NB4 (cell line): ENCODE data around the gene PCSK6.

Source experiments
- DNase-seq: peaks from one replicate; pipeline ENCODE4 v3.0.0; 2010; ENCODE audit warnings: low read depth
- H3K4me3 ChIP-seq: one replicate; pipeline ENCODE4 v1.5.1; 2011; ENCODE audit warnings: mild to moderate bottlenecking, low read depth, low read length, moderate library complexity
- MYC ChIP-seq: IDR thresholded peaks from 2 replicates; pipeline ENCODE4 v1.6.1; 2011; ENCODE audit warnings: low read depth, low read length
- POLR2A ChIP-seq: IDR thresholded peaks from 2 replicates; pipeline ENCODE4 v1.6.1; 2011; ENCODE audit warnings: mild to moderate bottlenecking; ENCODE audit not compliant: insufficient read length; ENCODE audit errors: extremely low read depth
- TF ChIP-seq, protein P1 (sequence below): IDR thresholded peaks from 2 replicates; pipeline ENCODE4 v1.6.1; 2011; ENCODE audit warnings: low read depth, low read length
- TF ChIP-seq, protein P2 (sequence below): IDR thresholded peaks from one replicate; pipeline ENCODE4 v1.5.1; 2012; ENCODE audit warnings: low read depth, low read length

The PCSK6 gene

DNA sequence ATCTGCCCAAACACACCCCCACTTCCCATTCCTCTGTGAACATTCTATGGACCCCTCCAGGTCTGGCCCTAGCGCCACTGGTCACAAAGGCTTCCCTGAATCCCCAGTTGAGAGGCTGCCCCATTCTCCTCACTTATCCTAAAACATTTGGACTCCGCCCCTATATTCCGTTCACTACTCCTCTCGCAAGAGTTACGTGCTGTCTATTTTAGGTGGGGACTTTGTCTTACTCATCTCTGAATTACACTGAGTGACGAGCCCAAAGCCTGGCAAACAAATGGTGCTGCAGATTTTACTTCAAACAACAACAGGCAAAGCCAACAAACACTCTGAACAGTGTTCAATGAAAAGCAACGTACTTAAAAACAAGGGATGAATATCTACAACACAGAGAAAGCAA, 14.5 kb downstream of the PCSK6 start:
- H3K4me3 ChIP-seq = no peak overlapping the region
- no peak for DNase-seq
- TF ChIP-seq MYC (no peak), POLR2A (no peak)
- TF ChIP-seq, protein P1, sequence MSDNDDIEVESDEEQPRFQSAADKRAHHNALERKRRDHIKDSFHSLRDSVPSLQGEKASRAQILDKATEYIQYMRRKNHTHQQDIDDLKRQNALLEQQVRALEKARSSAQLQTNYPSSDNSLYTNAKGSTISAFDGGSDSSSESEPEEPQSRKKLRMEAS = no peak
- TF ChIP-seq, protein P2, sequence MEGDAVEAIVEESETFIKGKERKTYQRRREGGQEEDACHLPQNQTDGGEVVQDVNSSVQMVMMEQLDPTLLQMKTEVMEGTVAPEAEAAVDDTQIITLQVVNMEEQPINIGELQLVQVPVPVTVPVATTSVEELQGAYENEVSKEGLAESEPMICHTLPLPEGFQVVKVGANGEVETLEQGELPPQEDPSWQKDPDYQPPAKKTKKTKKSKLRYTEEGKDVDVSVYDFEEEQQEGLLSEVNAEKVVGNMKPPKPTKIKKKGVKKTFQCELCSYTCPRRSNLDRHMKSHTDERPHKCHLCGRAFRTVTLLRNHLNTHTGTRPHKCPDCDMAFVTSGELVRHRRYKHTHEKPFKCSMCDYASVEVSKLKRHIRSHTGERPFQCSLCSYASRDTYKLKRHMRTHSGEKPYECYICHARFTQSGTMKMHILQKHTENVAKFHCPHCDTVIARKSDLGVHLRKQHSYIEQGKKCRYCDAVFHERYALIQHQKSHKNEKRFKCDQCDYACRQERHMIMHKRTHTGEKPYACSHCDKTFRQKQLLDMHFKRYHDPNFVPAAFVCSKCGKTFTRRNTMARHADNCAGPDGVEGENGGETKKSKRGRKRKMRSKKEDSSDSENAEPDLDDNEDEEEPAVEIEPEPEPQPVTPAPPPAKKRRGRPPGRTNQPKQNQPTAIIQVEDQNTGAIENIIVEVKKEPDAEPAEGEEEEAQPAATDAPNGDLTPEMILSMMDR = no peak

DNA sequence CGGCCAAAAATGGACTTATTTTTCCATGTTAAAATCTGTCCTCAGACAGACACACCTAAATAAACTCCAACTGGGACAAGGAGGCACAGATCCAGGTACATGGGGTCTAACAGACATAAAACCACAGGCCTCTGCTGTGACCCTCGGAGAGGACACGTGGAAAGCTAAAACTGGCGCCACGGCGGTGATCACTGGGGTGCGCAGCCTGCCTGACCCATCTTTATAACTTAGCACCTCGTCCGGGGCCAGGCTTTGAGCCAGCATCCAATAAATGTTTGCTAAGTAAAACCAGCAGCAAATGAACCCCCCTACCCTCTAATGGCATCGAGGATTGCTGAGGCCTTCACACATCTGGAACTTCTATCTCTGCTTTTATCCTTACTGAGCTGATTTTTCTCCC, 15.3 kb downstream of the PCSK6 start:
- DNase-seq = no peak
- TF ChIP-seq POLR2A (no peak), MYC (no peak)
- TF ChIP-seq, protein P2 = no peak
- TF ChIP-seq, protein P1 = no peak
- no peak overlapping the region for H3K4me3 ChIP-seq

DNA sequence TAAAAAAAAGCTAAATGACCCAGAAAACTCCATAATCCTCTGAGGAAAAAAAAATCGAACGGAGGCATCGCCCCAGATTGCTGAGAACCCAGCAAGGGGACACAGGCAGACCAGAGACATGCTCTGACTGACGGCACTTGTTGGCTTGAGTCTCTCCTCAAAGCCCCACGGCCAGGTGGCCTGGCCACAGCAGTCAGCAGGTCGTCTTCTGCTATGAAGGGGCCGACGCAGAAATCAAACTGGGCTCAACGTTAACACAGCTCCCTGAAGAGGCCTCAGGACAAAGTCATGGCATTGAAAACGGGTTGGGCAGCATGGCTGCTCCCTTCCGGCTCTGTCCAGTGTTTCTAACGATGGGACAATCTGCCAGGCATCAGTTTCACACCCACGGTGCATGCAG, 17.5 kb downstream of the PCSK6 start:
- no peak overlapping the region for H3K4me3 ChIP-seq
- TF ChIP-seq MYC = no peak
- TF ChIP-seq, protein P1 = no peak
- no peak for TF ChIP-seq POLR2A
- TF ChIP-seq, protein P2 = no peak
- DNase-seq = no peak

DNA sequence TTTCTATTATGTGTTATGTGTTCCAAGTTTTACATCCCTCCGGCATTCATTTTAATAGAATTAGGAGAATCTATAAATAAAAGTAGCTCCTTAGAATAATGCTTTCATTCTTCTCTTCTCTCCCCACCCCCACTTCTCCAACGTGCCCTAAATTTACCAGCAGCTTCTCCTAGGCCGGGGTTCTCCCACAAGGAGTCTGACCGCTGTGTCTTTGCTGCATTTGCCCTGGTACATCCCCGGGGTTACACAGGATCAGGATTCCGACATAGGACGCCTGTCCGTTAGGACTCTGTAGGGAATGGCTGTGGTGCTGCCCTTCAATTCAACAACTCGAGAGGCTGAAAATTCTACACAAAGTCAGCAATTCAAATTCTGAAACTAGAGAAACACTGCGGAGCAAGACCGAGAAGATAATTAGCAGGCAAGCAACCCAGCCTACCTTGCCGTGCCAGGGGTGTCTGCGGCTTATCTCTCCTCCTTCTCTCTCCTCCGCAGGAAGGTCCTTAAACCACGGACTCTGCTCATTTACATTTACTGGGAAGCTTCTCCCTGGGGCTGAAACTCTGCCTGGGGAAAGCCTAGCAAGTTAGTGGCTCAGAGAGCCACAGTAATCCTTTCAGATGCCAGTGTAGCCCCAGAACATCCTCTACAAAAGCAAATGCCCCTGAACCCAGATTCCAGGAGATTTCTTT, 18.8 kb downstream of the PCSK6 start:
- no peak for DNase-seq
- no peak overlapping the region for H3K4me3 ChIP-seq
- no peak for TF ChIP-seq POLR2A
- TF ChIP-seq, protein P1 = no peak
- TF ChIP-seq, protein P2 = no peak
- no peak for TF ChIP-seq MYC

DNA sequence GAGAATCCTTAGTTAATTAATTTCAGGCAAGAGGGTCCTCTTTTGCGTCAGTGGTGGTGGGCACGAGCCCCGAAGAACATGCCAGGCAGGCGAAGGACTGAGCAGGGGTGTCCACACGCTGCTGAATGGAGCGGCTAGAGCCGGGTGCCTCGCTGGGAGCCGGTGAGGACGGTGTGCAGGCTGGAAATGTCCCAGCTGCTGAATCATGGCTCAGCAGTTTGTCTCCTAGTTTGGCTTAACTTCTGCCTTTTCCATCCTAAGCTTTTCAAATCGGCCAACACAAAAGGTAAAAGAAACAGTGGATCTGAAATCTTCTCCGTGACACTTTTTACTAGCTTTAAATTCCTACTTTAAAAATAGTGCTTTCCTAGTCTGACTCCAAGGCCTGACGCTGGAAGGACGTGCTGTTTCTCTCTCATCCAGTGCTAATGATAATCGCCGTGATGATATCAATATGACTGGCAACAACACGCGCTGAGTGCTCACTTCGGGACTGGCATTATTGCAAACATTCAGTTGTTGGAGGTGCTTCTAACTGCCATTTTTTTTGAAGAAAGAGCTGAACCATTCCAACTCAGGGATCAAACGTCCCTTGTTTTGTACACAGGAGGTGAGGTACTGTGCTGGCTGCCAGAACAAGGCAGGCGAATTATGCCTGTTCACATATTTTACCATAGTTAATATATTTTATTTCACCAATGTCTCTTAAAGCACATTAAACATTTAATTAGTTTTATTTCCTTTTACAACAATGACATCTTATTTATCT, 19.8 kb downstream of the PCSK6 start:
- no peak overlapping the region for H3K4me3 ChIP-seq
- DNase-seq = no peak
- TF ChIP-seq, protein P2 = no peak
- TF ChIP-seq, protein P1 = no peak
- TF ChIP-seq MYC = no peak
- TF ChIP-seq POLR2A = no peak
